BE2C (cell line): Measurements from ENCODE around the gene STK32A.

ENCODE experiments used
- DNase-seq: peaks from one replicate; pipeline ENCODE4 v3.0.0-alpha.2; 2020
- H3K27me3 ChIP-seq: fragments of 250-450 bp; sonication (Bioruptor Pico); 2 replicates; pipeline ENCODE4 v1.5.1; 2020; ENCODE audit warnings: mild to moderate bottlenecking
- H3K36me3 ChIP-seq: fragments of 250-450 bp; sonication (Bioruptor Pico); 2 replicates; pipeline ENCODE4 v1.5.1; 2020; ENCODE audit warnings: mild to moderate bottlenecking
- H3K4me1 ChIP-seq: fragments of 250-450 bp; sonication (Bioruptor Pico); 2 replicates; pipeline ENCODE4 v1.5.1; 2020
- H3K4me3 ChIP-seq: 2 replicates; pipeline ENCODE4 v1.5.1; 2011; ENCODE audit warnings: low read depth, low read length
- H3K9me3 ChIP-seq: fragments of 250-450 bp; sonication (Bioruptor Pico); 2 replicates; pipeline ENCODE4 v1.5.1; 2020
- TF ChIP-seq, protein P1 (sequence below): IDR thresholded peaks from 2 replicates; pipeline ENCODE4 v1.5.1; 2012; ENCODE audit warnings: mild to moderate bottlenecking, low read depth, low read length

STK32A gene

DNA sequence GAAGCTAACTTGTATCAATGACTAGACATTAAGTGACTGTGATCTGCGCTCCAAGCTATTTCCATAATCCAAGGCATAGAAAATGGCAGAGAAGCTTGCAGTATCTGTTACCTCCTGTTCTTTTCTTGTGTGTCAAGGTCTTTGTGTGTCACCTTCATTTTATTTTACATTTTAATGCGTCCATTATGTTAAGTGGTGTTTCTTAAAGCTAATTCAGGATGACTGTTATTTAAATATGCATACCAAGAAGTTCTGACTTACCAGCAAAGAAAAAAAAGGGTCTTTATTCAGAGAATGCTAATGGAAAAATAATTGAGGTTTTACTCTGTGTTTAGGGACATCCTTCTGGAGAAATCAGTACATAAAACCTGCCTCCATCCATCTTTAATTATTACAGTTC is 52.3 kb downstream of the STK32A start:
- Histone ChIP-seq H3K27me3 (no peaks in the 10 kb centered on the region), H3K4me3 (no peak overlapping the region)

DNA sequence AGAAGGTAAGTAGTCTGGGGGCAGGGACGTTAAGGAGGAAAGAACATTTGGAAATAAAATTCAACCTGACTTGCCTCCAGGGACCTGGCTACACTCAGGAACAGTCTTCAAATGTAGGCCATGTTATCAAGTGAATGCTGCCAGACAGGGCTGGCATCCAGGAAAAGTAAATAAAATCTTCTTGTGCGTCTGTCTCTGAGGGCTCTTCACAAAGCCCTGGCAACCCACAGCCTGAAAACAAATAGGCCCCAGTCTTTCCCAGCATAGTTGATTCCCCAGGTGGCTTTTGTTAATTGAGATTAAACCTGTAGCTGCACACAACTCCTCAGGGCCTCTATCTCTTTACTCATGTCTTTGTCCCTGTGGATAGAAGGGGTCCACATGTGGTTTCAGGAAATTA is 55.4 kb downstream of the STK32A start:
- DNase-seq = no peak
- Histone ChIP-seq H3K36me3 (no peaks in the 10 kb centered on the region), H3K4me1 (no peaks in the 10 kb centered on the region), H3K4me3 (no peak overlapping the region), H3K27me3 (no peaks in the 10 kb centered on the region), H3K9me3 (no peaks in the 10 kb centered on the region; the same call in 1 of the 2 replicates)
- TF ChIP-seq, protein P1, sequence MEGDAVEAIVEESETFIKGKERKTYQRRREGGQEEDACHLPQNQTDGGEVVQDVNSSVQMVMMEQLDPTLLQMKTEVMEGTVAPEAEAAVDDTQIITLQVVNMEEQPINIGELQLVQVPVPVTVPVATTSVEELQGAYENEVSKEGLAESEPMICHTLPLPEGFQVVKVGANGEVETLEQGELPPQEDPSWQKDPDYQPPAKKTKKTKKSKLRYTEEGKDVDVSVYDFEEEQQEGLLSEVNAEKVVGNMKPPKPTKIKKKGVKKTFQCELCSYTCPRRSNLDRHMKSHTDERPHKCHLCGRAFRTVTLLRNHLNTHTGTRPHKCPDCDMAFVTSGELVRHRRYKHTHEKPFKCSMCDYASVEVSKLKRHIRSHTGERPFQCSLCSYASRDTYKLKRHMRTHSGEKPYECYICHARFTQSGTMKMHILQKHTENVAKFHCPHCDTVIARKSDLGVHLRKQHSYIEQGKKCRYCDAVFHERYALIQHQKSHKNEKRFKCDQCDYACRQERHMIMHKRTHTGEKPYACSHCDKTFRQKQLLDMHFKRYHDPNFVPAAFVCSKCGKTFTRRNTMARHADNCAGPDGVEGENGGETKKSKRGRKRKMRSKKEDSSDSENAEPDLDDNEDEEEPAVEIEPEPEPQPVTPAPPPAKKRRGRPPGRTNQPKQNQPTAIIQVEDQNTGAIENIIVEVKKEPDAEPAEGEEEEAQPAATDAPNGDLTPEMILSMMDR = no peak

More for the DNA sequence above, 52.3 kb downstream of the STK32A start:
- TF ChIP-seq, protein P1 = no peak
- no peaks in the 10 kb centered on the region; the same call in 1 of the 2 replicates for H3K9me3 ChIP-seq
- DNase-seq = no peak
- no peaks in the 10 kb centered on the region for H3K36me3 ChIP-seq
- H3K4me1 ChIP-seq = no peaks in the 10 kb centered on the region

GRCh38 chr5:147303251-147303650 is 68.4 kb downstream of the STK32A start:
- no peak for DNase-seq
- H3K4me1 ChIP-seq = no peaks in the 10 kb centered on the region
- no peaks in the 10 kb centered on the region; the same call in 1 of the 2 replicates for H3K9me3 ChIP-seq
- no peaks in the 10 kb centered on the region for H3K36me3 ChIP-seq
- TF ChIP-seq, protein P1 = no peak
- H3K27me3 ChIP-seq = no peaks in the 10 kb centered on the region
- no peak overlapping the region for H3K4me3 ChIP-seq

DNA sequence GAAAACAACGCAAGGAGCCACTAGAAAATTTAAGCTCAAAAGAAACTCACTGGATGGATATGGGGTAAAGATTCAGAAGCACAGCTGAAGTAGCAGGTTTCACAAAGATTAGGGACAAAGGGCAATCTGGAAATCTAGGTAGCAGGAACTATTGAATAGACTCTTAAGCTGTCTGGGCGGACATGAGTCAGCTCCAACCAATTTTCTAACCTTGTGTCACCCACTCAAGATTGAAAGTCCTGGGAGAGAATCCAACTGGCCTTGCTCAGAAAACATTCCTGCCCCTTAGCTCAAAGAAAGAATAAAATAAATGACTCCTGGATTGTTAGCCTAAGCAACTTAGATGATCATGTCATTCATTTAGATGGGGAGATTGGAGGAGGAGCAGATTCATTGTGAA is 69.2 kb downstream of the STK32A start:
- Histone ChIP-seq H3K27me3 (no peaks in the 10 kb centered on the region), H3K9me3 (no peaks in the 10 kb centered on the region; the same call in 1 of the 2 replicates), H3K4me1 (no peaks in the 10 kb centered on the region), H3K36me3 (no peaks in the 10 kb centered on the region), H3K4me3 (no peak overlapping the region)
- DNase-seq = no peak
- TF ChIP-seq, protein P1 = no peak

GRCh38 chr5:147305147-147305546 is 70.3 kb downstream of the STK32A start:
- H3K9me3 ChIP-seq = no peaks in the 10 kb centered on the region; the same call in 1 of the 2 replicates
- peaks cover under 1% of the 10 kb centered on the region; the same call in 1 of the 2 replicates for H3K4me1 ChIP-seq
- no peak for DNase-seq
- TF ChIP-seq, protein P1 = no peak
- H3K36me3 ChIP-seq = no peaks in the 10 kb centered on the region
- no peaks in the 10 kb centered on the region for H3K27me3 ChIP-seq
- H3K4me3 ChIP-seq = no peak overlapping the region

DNA sequence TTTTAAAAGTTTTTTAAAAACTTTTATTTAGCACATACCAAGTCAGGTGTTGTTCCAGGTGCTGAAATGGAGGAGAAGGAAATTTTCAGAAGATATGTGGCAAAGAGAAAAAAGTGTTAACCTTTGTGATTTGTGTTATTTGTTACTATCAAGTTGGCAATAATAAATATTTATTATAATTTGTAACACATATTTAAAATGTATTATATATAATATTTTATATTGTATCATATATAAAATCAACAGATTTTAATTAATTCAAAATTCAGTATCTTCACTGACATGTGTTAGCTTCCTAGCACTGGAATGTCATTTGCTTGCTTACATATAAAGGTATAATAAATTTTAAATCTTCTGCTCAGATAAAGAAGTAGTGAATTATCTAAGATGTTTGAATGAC is 71.5 kb downstream of the STK32A start:
- no peaks in the 10 kb centered on the region for H3K36me3 ChIP-seq
- no peaks in the 10 kb centered on the region for H3K27me3 ChIP-seq
- no peak overlapping the region for H3K4me3 ChIP-seq
- no peak for DNase-seq
- H3K4me1 ChIP-seq = peaks cover 7% of the 10 kb centered on the region
- TF ChIP-seq, protein P1 = no peak
- H3K9me3 ChIP-seq = no peaks in the 10 kb centered on the region; the same call in 1 of the 2 replicates
